Right renal pelvis (tissue), 4 donors: ENCODE data around the gene RSBN1. TPM values are rescaled to one million over a fixed set of nuclear protein-coding genes. Genes with fewer than 3 reads are reported as not detected.
"Not testable (repeated sequence)": the region's sequence is repeated elsewhere in the genome, so short reads cannot be mapped to it uniquely, and the experiment has no call there.

Experiments
- DNase-seq, 4 donors: peaks; one replicate each; pipeline ENCODE4 v3.0.0-alpha.2; 2013; ENCODE audit warnings: low read depth in 4 of 4, low spot score in 3 of 4, missing footprints in 1 of 4
- polyA plus RNA-seq, 4 donors: library from polyadenylated mRNA; unstranded; fragments of 120-200 nt; gene quantifications; one replicate each; pipeline ENCODE4 v1.2.1, GENCODE V29; 2013; ENCODE audit not compliant: insufficient read length in 4 of 4

Gene RSBN1
- polyA plus RNA-seq, 4 donors = 24.1 to 32.5 (median 27.7) TPM

DNA sequence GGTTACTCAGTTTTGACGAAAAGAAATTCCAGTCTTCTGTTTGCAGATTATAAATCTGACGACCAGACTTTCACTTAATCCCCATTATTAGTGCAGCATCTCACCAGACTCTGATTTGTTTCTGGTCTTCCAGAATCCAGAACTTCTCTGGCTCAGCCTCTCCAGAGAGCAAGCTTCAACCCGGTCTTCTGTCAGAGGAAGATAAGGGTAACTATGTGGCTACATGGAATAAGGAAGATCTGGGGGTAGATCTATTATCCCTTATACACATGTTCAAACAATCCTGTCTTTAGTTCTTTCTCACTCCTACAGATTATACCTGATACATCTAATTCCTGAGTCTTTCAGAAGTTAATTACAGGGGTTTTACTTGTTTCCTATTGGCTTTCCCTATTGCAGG lies 62.9 kb downstream of the RSBN1 start:
- DNase-seq = no peak

DNA sequence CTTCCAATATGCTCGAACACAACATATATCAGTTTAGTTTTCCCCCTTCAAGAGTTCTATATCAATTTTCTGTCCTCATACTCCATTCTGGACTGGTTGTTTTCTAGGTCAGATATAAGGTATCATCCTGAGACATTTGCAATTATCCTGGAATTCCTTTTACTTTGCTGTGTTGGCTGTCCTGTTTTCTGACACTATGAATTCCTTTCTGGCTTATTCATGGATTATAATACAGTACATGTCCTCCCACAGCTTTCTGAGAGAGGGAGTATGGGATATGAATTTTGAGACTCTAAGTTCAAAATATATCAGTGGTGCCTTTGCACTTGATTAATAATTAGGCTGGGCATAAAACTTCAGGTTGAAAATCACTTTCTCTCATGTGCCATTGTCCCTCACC lies 64.9 kb downstream of the RSBN1 start:
- DNase-seq = no peak

DNA sequence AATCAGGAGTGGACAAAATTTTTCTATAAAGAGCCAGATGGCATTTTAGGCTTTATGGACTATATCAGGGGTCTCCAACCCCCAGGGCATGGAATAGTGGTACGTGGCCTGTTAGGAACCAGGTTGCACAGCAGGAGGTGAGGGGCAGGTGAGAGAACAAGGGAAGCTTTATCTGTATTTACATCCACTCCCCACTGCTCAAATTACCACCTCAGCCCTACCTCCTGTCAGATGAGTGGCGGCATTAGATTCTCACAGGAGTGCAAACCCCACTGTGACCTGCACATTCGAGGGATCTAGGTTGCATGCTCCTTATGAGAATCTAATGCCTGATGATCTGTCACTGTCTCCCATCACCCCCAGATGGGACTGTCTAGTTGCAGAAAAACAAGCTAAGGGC lies 66.9 kb downstream of the RSBN1 start:
- DNase-seq = no peak

DNA sequence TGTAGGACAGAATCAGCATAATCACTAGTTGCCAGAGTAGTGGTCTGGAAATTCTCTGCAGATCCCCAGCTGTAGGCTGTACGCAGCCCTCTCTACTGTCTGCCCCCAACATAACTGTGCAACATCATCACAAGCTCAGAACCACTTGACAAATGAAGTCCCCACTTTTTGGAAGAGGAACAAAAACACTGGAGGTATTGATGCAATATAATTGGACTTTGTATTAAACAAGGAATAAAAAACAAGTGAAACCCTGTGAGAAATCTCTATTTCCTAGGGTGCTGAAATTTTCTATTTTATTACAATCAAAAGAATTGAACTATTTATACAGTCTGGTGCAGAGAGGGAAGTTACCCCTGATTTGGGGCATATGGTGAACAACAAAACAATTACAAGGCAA lies 68.2 kb downstream of the RSBN1 start:
- DNase-seq = no peak

DNA sequence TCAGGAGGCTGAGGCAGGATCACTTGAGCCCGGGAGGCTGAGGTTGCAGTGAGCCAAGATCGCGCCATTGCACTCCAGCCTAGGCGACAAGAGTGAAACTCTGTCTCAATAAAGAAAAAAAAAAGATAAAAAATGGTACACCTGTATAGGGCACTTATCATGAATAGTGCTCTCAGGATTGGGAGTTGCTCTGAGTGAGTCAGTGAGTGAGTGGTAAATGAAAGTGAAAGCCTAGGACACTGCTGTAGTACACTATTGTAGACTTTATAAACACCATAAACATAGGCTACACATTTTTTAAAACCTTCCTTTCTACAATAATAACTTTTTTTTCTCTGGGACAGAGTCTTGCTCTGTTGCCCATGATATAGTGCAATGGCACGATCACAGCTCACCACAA lies 69.8 kb downstream of the RSBN1 start:
- DNase-seq = no peak

DNA sequence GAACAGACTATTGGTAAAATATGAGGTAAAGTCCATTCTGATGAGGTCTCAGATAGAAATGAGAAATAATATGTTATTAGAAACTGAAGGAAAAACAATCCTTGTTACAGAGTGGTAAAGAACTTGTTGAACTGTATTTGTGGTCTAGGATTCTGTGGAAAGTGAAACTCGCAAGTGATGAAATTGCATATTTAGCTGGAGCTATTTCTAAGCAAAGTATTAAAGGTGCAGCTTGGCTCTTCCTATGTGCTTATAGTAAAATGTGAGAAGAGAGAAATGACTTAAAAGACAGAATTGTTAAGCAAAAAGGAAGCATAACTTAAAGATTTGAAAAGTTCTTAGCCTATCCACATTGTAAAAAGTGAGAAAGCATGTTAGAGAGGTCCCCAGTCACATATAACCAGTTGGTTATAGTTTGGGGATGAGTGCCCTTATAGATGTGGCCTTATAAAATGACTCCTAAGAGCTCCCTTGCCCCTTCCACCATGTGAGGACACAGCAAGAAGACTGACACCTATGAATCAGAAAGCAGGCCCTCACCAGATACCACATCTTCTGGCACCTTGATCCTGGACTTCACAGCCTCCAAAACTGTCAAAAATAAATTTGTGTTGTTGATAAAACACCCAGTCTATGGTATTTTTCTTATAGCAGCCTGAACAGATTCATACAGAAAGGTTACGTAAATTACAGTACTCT lies 77.8 kb downstream of the RSBN1 start:
- no peak for DNase-seq

DNA sequence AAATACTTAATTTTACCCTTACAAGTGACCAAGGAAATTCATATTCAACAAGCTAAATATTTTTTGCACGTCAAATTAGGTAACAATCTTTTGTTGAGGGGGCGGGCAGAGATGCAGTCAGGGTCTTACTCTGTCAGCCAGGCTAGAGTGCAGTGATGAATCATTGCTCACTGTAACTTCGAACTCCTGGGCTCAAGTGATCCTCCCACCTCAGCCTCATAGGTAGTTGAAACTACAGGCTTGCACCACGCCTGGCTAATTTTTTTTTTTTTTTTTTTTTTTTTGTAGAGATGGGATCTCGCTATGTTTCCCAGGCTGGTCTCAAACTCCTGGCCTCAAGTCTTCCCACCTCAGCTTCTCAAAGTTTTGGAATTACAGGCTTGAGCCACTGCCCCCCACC lies 79.5 kb downstream of the RSBN1 start:
- no peak for DNase-seq

DNA sequence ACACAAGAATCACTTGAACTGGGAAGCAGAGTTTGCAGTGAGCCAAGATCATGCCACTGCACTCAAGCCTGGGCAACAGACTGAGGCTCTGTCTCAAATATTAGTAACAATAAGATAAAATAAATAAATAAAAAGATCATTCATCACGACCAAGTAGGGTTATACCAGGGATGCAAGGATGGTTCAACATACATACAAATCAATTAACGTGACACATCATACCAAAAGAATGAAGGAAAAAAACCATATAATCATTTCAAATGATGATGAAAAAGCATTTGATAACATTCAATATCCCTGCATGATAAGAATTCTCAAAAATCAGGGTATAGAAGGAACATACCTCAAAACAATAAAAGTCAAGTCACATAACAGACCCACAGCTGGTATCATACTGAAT lies 91.3 kb downstream of the RSBN1 start:
- no peak for DNase-seq

DNA sequence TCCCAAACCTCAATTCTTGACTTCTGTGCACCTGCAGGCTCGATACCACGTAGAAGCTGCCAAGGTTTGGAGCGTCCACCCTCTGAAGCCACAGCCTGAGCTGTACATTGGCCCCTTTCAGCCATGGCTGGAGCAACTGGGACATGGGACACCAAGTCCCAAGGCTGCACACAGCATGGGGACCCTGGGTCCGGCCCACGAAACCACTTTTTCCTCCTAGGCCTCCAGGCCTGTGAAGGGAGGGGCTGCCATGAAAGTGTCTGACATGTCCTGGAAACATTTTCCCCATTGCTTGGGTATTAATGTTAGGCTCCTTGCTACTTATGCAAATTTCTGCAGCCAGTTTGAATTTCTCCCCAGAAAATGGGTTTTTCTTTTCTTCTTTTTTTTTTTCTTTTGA lies 93.7 kb downstream of the RSBN1 start:
- DNase-seq = not testable (repeated sequence)

DNA sequence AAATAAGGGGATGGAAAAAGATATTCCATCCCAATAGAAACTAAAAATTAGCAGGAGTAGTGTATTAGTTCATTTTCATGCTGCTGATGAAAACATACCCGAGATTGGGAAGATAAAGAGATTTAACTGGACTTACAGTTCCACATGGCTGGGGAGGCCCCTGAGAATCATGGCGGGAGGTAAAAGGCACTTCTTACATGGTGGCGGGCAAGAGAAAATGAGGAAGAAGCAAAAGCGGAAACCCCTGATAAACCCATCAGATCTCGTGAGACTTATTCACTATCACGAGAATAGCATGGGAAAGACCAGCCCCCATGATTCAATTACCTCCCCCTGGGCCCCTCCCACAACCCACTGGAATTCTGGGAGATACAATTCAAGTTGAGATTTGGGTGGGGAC lies 94.8 kb downstream of the RSBN1 start:
- DNase-seq = not testable (repeated sequence)

DNA sequence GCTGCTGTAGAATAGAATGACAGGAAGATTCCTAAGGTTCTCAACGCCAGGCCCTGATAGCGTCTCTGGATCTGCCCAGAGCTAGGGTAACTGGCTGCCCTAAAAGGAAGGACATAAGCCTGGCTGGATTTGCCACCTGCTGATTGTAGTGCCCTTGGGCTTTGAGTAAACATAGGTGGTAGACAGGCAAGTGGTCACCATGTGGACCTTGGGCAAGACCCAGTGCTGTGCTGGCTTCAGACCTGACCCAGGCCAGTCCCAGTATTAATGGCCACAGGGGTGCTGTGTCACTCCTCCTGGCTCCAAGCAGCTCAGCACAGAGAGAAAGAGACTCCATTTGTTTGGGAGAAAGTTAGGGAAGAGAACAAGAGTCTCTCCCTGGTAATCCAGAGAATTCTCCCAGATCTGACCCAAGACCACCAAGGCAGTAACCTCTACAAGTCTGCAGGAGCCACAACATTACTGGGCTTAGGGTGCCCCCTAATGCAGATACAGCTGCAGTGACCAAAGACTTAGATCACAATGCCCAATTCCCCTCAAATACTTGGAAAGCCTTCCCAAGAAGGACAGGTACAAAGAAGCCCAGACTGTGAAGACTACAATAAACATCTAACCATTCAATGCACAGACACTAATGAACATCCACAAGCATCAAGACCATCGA lies 97.5 kb downstream of the RSBN1 start:
- DNase-seq = no peak

Other genes with a start within 250 kb of the RSBN1 start
- 10 to 100 TPM; 23.3 to 24.8 (median 23.9) TPM for gene PHTF1, start 53.0 kb downstream of the RSBN1 start, polyA plus RNA-seq
- under 1 TPM; 0.27 to 0.51 (median 0.44) TPM for gene PTPN22, start 59.2 kb upstream of the RSBN1 start, polyA plus RNA-seq
- gene BCL2L15, start 75.1 kb upstream of the RSBN1 start, polyA plus RNA-seq = under 1 TPM; 0.56 to 0.90 (median 0.63) TPM
- 10 to 100 TPM; 24.0 to 33.0 (median 26.0) TPM for gene AP4B1, start 92.3 kb upstream of the RSBN1 start, polyA plus RNA-seq
- gene DCLRE1B, start 92.8 kb upstream of the RSBN1 start, polyA plus RNA-seq = 10 to 100 TPM; 10.2 to 12.7 (median 11.1) TPM
- gene HIPK1, start 116.8 kb upstream of the RSBN1 start, polyA plus RNA-seq = 10 to 100 TPM; 38.7 to 47.9 (median 44.7) TPM
- gene OLFML3, start 167.0 kb upstream of the RSBN1 start, polyA plus RNA-seq = 100 to 1,000 TPM; 131 to 178 (median 166) TPM